GM19467 (cell line): Measurements from ENCODE around the gene OR1F1.
"Not testable (repeated sequence)": the region's sequence is repeated elsewhere in the genome, so short reads cannot be mapped to it uniquely, and the experiment has no call there.

Source experiments
- ATAC-seq: cut with Tn5 transposase; IDR thresholded peaks from one replicate; pipeline ENCODE4 v1.9.1; 2021; ENCODE audit warnings: mild to moderate bottlenecking, moderate library complexity; ENCODE audit not compliant: unreplicated experiment

The OR1F1 gene

GRCh38 chr16:3150346-3151218 lies 37.4 kb upstream of the OR1F1 start:
- ATAC-seq, result peak; percentile 52

DNA sequence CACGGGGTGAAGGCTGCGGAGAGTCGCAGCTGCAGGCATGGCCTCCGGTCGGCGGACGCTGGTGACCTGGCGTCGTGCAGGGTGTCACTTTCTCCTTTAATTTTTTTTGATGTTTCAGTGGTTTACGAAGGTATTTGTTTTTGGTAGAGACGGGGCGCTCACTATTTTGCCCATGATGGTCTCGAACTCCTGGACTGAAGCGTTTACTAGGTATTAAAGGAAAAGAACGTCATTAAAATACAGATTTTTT lies 36.1 kb upstream of the OR1F1 start:
- no peak for ATAC-seq

GRCh38 chr16:3152277-3152990 lies 35.6 kb upstream of the OR1F1 start:
- ATAC-seq, result no peak

- ATAC-seq, result no peak
Measured at GRCh38 chr16:3152991-3153368, 35.0 kb upstream of the OR1F1 start.

- no peak for ATAC-seq
Measured at GRCh38 chr16:3155181-3155580, 32.8 kb upstream of the OR1F1 start.

DNA sequence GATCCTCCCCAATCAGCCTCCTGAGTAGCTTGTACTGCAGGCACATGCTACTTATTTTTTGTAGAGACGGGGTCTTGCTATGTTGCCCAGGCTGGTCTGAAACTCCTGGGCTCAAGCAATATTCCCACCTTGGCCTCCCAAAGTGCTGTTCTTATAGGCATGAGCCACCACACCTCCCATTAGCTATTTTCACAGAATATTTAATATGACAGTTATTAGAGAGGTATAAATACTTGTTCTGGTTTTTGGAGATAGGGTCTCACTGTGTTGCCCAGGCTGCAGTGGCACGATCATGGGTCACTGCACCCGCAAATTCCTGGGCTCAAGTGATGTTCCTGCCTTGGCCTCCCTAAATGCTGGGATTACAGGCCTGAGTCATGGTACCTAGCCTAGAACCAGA lies 32.0 kb upstream of the OR1F1 start:
- ATAC-seq, result no peak

DNA sequence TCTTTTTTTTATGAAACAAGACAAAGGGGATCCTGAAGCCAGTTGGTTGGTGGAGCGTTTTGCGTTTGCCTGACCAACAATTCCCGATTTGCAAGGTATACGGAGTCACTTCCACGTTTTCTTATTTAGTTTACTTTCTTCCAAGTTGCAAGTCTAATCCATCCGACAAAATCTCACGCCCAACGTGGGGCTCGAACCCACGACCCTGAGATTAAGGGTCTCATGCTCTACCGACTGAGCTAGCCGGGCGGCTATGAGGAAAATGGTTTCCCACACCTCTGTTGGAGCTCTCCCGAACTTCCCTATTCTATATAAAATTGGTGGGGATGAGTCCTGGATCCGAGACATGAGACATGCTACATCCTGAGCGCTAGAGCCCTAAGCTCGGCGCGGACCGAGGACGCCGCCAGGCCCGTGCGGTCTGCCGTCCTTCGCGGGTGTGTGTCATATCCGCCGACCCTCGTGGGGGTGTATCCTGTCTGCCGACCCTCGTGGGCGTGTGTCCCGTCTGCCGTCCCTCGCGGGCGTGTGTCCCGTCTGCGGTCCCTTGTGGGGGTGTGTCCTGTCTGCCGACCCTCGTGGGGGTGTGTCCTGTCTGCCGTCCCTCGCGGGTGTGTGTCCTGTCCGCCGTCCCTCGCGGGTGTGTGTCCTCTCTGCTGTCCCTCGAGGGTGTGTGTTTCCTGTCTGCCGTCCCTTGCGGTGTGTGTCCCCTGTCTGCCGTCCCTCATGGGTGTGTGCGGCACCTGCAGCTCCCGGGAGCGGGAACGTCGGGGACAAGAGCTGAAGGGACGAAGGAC lies 30.6 kb upstream of the OR1F1 start:
- no peak for ATAC-seq

DNA sequence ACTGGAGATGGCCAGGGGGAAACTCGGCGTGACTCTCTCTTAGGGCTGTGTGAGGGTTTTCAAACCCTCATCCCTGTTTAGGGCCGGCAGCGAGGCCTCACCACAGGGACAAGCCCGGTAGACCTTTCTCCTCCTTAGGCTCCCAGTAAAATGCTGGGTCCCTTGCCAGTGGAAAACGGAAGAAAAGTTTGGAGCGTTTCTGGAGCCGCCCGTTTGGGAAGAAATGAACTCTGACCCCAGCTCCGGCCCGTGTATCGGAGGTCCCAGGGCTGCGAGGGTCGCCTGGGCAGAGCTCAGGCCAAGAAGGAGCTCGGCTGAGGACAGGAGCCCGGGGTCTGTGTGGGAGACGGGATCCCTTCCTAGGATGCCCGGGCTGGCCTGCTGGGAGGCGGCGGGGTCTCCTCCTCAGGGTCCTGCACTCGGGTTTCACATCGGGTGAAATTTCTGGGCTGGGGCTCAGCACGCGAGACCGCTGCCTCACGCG lies 29.9 kb upstream of the OR1F1 start:
- ATAC-seq, result no peak

DNA sequence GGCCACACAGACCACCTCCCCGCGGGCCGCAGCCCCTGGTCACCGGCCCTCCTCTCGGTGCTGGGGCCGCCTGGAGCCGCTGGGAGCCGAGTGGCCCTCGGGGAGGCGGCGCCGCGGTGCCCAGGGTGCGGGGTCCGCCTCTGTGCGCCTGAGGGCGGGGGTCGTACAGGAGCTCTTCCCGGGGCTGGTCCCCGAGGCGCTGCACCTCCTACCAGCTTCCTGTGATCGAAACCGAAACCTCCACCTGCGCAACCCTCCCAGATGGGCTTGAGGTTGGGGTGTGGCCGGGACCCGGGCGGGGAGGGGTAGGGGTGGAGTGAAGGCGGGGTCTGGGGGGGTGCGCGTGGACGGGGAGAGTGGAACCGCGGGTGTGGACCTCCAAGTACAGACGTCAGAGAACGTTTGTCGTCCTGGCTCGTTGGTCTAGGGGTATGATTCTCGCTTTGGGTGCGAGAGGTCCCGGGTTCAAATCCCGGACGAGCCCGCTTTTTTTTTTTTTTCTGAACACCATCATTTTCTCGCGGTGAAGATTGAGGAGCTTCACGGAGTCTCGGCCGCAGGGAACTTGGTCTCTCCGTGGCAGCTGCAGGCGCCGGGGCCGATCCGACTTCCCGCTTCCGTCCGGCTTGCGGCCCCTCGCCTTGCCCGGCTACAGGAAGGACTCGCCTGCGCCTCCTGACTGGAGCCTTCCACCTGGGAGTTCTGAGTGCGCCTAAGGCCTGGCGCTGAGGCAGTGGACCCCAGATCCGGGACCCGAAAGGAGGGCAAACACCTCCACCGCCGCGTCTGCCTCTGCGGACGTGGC lies 29.3 kb upstream of the OR1F1 start:
- no peak for ATAC-seq

GRCh38 chr16:3161235-3162018 lies 26.6 kb upstream of the OR1F1 start:
- ATAC-seq, result no peak

- ATAC-seq, result no peak
Measured at GRCh38 chr16:3164121-3164991, 23.6 kb upstream of the OR1F1 start.

DNA sequence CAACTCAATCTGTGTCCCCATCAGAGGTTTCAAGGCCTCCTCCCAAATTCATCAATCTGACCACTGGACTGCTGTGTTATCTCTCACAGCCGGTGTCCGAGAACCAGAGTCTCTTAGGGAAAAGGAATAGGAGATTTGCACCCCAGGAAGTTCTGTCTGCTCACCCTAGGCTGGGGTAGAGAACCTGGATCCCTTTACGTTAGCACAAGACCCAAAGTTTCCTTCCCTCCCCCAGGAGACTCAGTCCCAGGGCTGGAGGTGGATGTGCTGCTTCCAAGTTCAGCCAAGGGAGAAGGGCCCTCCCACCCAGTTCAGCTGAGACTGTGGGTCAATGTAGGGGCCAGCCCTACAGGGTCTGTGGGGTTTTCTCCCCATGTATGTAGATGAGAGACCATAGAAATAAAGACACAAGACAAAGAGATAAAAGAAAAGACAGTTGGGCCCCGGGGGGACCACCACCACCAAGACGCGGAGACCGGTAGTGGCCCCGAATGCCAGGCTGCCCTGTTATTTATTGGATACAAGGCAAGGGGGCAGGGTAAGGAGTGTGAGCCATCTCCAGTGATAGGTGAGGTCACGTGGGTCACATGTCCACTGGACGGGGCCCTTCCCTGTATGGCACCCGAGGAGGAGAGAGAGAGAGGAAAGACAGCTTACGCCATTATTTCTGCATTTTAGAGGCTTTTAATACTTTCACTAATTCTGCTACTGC lies 22.7 kb upstream of the OR1F1 start:
- ATAC-seq, result no peak

DNA sequence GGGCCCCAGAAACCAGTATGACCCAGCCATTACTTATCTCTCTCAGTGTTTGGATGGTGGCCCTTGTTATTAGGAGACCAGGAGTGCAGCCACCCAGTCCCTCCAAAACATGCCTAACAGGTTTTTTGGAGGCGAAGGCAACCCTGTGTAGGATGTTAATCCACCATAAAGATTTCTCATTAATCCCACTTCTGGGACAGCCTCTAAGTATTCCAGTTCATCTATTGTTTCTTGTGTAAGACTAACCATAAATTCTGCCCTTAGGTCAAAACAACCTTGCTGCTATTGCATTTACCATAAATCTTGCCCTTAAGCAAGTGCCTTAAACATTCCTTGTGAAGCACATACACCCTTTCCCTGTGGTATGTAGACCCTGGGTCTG lies 21.5 kb upstream of the OR1F1 start:
- ATAC-seq, result no peak

DNA sequence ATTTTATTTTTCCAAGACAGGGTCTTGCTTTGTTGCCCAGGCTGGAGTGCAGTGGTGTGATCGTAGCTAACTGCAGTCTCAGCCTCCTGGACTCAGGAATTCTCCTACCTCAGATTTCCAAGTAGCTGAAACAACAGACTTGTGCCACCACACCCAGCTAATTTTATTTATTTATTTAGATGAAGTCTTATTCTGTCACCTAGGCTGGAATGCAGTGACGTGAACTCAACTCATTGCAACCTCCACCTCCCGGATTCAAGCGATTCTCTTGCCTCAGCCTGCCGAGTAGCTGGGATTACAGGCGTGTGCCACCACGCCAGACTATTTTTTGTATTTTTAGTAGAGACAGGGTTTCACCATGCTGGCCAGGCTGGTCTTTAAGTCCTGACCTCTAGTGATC lies 19.3 kb upstream of the OR1F1 start:
- not testable (repeated sequence) for ATAC-seq

GRCh38 chr16:3170440-3171180 lies 17.4 kb upstream of the OR1F1 start:
- no peak for ATAC-seq

DNA sequence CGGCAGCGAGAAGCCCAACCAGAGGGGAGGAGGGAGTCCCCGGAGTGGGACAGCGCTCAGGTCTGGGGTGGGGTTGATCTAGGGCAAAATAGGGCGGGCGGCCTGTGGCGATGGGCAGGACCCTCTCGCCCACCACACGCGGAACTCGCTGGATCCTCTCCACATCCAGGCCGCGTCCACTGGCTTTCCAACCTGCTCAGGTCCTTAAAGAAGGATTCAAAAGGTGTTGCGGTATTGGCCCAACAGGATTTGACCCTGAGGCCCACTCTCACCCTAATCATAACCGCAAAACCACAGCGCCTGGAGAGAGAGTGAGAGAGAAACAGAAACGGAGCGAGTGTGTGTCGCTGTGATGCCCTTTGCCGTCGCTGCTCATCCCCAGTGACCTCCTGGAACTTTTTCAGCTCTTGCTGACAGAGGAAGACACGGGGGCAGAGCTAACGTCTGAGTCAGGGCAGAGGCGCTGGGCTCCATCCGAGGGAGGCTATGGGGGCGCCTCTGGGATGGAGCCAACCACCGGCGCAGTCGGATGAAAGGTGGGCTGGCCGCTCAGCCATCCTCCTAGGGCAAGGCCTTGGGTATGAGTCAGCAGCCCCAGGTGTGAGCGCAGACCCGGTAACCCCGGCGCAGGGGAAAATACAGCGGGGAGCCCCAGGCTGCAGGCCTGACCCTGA lies 16.7 kb upstream of the OR1F1 start:
- ATAC-seq, result no peak

DNA sequence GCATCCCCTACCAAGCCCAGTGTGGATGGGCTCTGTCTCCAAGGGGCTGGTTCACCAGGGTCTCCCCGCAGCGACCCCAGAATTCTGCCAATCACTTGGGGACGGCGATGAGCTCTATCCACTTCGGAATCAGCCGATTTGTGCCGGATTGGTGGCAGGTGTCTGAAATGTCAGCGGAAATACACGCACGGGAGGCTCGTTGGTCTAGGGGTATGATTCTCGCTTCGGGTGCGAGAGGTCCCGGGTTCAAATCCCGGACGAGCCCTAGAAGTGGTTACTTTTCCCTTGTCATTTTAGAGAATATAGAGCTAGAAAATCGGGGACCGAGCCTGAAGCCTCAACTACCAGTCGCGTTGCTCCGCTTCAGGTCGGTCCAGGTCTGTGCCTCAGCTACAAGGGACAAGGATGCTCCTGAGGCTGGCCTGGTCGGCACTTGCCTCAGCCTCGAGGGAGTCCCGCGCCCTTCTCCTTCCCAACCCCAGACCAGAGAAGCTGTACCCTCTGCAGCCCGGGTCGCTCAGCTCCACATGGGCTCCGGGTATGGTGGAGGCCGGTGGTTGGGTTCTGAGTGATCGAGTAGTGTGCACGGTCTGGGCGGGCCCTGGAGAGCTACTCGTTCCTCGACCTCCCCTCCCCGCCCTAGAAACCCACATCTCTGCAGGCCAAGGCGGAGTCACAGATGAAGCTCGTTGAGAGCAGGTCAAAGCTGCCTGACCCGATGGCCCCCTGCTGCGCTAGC lies 16.0 kb upstream of the OR1F1 start:
- no peak for ATAC-seq
